Nephron progenitor cell (in vitro differentiated cells): Measurements from ENCODE around the gene DLGAP3.

ENCODE experiments used
- DNase-seq: peaks from one replicate; pipeline ENCODE4 v3.0.0; 2021
- H3K27ac Mint-ChIP-seq: 2 replicates; pipeline ENCODE4 v1.8.0; 2021; ENCODE audit warnings: mild to moderate bottlenecking, moderate library complexity, mixed read lengths
- H3K27me3 Mint-ChIP-seq: 2 replicates; pipeline ENCODE4 v1.8.0; 2021; ENCODE audit warnings: mild to moderate bottlenecking, low read depth, mixed read lengths; ENCODE audit not compliant: poor library complexity
- H3K36me3 Mint-ChIP-seq: 2 replicates; pipeline ENCODE4 v1.8.0; 2021; ENCODE audit warnings: low read depth, mixed read lengths
- H3K4me1 Mint-ChIP-seq: 2 replicates; pipeline ENCODE4 v1.8.0; 2021; ENCODE audit warnings: mixed read lengths
- H3K4me3 Mint-ChIP-seq: 2 replicates; pipeline ENCODE4 v1.8.0; 2021; ENCODE audit warnings: mild to moderate bottlenecking, moderate library complexity, mixed read lengths
- H3K9me3 Mint-ChIP-seq: 2 replicates; pipeline ENCODE4 v1.8.0; 2021; ENCODE audit warnings: mild to moderate bottlenecking, moderate library complexity, mixed read lengths
- CTCF ChIP-seq: fragments of 200-600 bp; sonication (generic); IDR thresholded peaks from 2 replicates; pipeline ENCODE4 v1.5.0; 2021; ENCODE audit warnings: antibody characterized with exemption

The DLGAP3 gene

GRCh38 chr1:34929853-34930701 lies 627 bp upstream of the DLGAP3 start:
- Mint-ChIP-seq H3K9me3 (no peaks in the 10 kb centered on the region), H3K36me3 (no peaks in the 10 kb centered on the region), H3K27ac (no peak overlapping the region), H3K4me1 (peaks cover 12% of the 10 kb centered on the region), H3K4me3 (peak overlapping the region; percentile 68), H3K27me3 (peaks cover 86% of the 10 kb centered on the region)
- peak; percentile 60 for DNase-seq
- no peak for TF ChIP-seq CTCF

- H3K36me3 Mint-ChIP-seq, result no peaks in the 10 kb centered on the region
- peaks cover 12% of the 10 kb centered on the region for H3K4me1 Mint-ChIP-seq
- no peak overlapping the region for H3K27ac Mint-ChIP-seq
- peaks cover 92% of the 10 kb centered on the region for H3K27me3 Mint-ChIP-seq
- no peak for DNase-seq
- no peaks in the 10 kb centered on the region for H3K9me3 Mint-ChIP-seq
- TF ChIP-seq CTCF, result no peak
- peak overlapping the region; percentile 86 for H3K4me3 Mint-ChIP-seq
Observed at GRCh38 chr1:34928699-34929496, 552 bp downstream of the DLGAP3 start.

- Mint-ChIP-seq H3K4me3 (peak overlapping the region; percentile 86), H3K36me3 (no peaks in the 10 kb centered on the region), H3K27me3 (peaks cover 89% of the 10 kb centered on the region), H3K27ac (no peak overlapping the region), H3K9me3 (no peaks in the 10 kb centered on the region), H3K4me1 (peaks cover 12% of the 10 kb centered on the region)
- no peak for TF ChIP-seq CTCF
- no peak for DNase-seq
Observed at GRCh38 chr1:34928066-34928696, 1.3 kb downstream of the DLGAP3 start.

GRCh38 chr1:34927316-34927715 lies 2.1 kb downstream of the DLGAP3 start:
- no peak overlapping the region for H3K27ac Mint-ChIP-seq
- H3K4me3 Mint-ChIP-seq, result no peak overlapping the region
- no peaks in the 10 kb centered on the region for H3K9me3 Mint-ChIP-seq
- no peak for DNase-seq
- no peaks in the 10 kb centered on the region for H3K36me3 Mint-ChIP-seq
- no peak for TF ChIP-seq CTCF
- H3K27me3 Mint-ChIP-seq, result peaks cover 89% of the 10 kb centered on the region
- H3K4me1 Mint-ChIP-seq, result peaks cover 12% of the 10 kb centered on the region

GRCh38 chr1:34926894-34927293 lies 2.6 kb downstream of the DLGAP3 start:
- no peak overlapping the region for H3K27ac Mint-ChIP-seq
- H3K27me3 Mint-ChIP-seq, result peaks cover 87% of the 10 kb centered on the region
- H3K9me3 Mint-ChIP-seq, result no peaks in the 10 kb centered on the region
- H3K4me1 Mint-ChIP-seq, result peaks cover 12% of the 10 kb centered on the region
- no peak for TF ChIP-seq CTCF
- H3K4me3 Mint-ChIP-seq, result no peak overlapping the region
- DNase-seq, result no peak
- no peaks in the 10 kb centered on the region for H3K36me3 Mint-ChIP-seq
